SK-N-SH treated with all-trans-retinoic acid at 6 μM for 48 hours (cell line): ENCODE results near the gene TRIL.

Experiments used
- ARNTL ChIP-seq: fragments of 450-650 bp; formaldehyde crosslinking; IDR thresholded peaks from 2 replicates; pipeline ENCODE4 v1.5.0; 2020; ENCODE audit warnings: low read depth, mild to moderate bottlenecking, moderate library complexity, borderline replicate concordance
- BACH2 ChIP-seq: fragments of 250-450 bp; sonication (Bioruptor Pico); IDR thresholded peaks from 2 replicates; pipeline ENCODE4 v1.9.0; 2021; ENCODE audit warnings: mild to moderate bottlenecking, borderline replicate concordance
- CREB5 ChIP-seq: fragments of 250-450 bp; sonication (Bioruptor Pico); IDR thresholded peaks from 2 replicates; pipeline ENCODE4 v1.5.1; 2020; ENCODE audit warnings: low read depth, mild to moderate bottlenecking, moderate library complexity
- GLIS3 ChIP-seq: fragments of 250-450 bp; sonication (Bioruptor Pico); IDR thresholded peaks from 2 replicates; pipeline ENCODE4 v1.5.0; 2020; ENCODE audit warnings: mild to moderate bottlenecking, moderate library complexity
- ISL1 ChIP-seq: fragments of 250-450 bp; sonication (Bioruptor Pico); IDR thresholded peaks from 2 replicates; pipeline ENCODE4 v2.1.2; 2022; ENCODE audit warnings: mild to moderate bottlenecking, moderate library complexity
- PATZ1 ChIP-seq: fragments of 250-450 bp; sonication (Bioruptor Pico); IDR thresholded peaks from 2 replicates; pipeline ENCODE4 v1.8.0; 2020; ENCODE audit warnings: mild to moderate bottlenecking, moderate library complexity, borderline replicate concordance
- PPARA ChIP-seq: fragments of 250-450 bp; sonication (Bioruptor Pico); IDR thresholded peaks from 2 replicates; pipeline ENCODE4 v1.5.0; 2020; ENCODE audit warnings: mild to moderate bottlenecking, borderline replicate concordance
- RARB ChIP-seq: fragments of 250-450 bp; sonication (Bioruptor Pico); IDR thresholded peaks from 2 replicates; pipeline ENCODE4 v1.8.0; 2021; ENCODE audit warnings: mild to moderate bottlenecking, moderate library complexity
- SNAI2 ChIP-seq: fragments of 250-450 bp; sonication (Bioruptor Pico); IDR thresholded peaks from 2 replicates; pipeline ENCODE4 v1.5.0; 2020; ENCODE audit warnings: mild to moderate bottlenecking, moderate library complexity
- TOX ChIP-seq: fragments of 250-450 bp; sonication (Bioruptor Pico); IDR thresholded peaks from 2 replicates; pipeline ENCODE4 v1.8.0; 2021; ENCODE audit warnings: mild to moderate bottlenecking, moderate library complexity, borderline replicate concordance
- ZFP30 ChIP-seq: fragments of 450-650 bp; formaldehyde crosslinking; IDR thresholded peaks from 2 replicates; pipeline ENCODE4 v1.5.0; 2022; ENCODE audit warnings: mild to moderate bottlenecking, moderate library complexity
- ZNF565 ChIP-seq: fragments of 450-650 bp; formaldehyde crosslinking; conservative IDR thresholded peaks from 2 replicates; pipeline ENCODE4 v1.5.0; 2020; ENCODE audit warnings: low read depth, mild to moderate bottlenecking, moderate library complexity
- TF ChIP-seq, protein P1 (sequence below): fragments of 250-450 bp; sonication (Bioruptor Pico); IDR thresholded peaks from 2 replicates; pipeline ENCODE4 v1.8.0; 2021; ENCODE audit warnings: low read depth, mild to moderate bottlenecking, moderate library complexity, borderline replicate concordance
- TF ChIP-seq, protein P2 (sequence below): fragments of 250-450 bp; sonication (Bioruptor Pico); IDR thresholded peaks from 2 replicates; pipeline ENCODE4 v1.5.1; 2021; ENCODE audit warnings: mild to moderate bottlenecking, moderate library complexity

DNA sequence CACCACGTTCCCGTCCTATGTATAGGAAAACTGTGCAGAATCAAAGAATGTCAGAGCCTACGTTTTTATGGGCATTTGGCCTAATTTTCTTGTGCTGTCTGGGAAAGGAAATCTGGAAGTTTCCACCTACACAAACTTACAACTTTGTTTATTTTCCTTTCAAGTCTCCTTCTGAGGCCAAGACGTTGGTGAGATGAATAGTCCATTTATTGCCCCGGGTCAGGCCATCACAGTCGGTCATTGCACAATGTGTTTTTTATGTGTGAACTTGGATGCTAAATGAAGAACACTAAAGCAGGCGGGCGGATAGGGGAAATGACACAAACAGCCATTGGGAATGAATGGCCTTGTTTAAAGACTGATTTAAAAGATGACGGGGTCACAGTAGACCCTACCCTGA is 38.6 kb downstream of the TRIL start:
- TF ChIP-seq BACH2 (CRISPR knock-in tag) (no peak), PPARA (no peak), RARB (CRISPR knock-in tag) (no peak), ISL1 (CRISPR knock-in tag) (no peak), GLIS3 (CRISPR knock-in tag) (no peak), PATZ1 (no peak), CREB5 (CRISPR knock-in tag) (no peak), SNAI2 (CRISPR knock-in tag) (no peak), ZFP30 (no peak), ZNF565 (CRISPR knock-in tag) (no peak), ARNTL (no peak), TOX (CRISPR knock-in tag) (no peak)
- TF ChIP-seq, protein P1, sequence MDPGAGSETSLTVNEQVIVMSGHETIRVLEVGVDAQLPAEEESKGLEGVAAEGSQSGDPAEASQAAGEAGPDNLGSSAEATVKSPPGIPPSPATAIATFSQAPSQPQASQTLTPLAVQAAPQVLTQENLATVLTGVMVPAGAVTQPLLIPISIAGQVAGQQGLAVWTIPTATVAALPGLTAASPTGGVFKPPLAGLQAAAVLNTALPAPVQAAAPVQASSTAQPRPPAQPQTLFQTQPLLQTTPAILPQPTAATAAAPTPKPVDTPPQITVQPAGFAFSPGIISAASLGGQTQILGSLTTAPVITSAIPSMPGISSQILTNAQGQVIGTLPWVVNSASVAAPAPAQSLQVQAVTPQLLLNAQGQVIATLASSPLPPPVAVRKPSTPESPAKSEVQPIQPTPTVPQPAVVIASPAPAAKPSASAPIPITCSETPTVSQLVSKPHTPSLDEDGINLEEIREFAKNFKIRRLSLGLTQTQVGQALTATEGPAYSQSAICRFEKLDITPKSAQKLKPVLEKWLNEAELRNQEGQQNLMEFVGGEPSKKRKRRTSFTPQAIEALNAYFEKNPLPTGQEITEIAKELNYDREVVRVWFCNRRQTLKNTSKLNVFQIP (CRISPR knock-in tag), result no peak
- TF ChIP-seq, protein P2, sequence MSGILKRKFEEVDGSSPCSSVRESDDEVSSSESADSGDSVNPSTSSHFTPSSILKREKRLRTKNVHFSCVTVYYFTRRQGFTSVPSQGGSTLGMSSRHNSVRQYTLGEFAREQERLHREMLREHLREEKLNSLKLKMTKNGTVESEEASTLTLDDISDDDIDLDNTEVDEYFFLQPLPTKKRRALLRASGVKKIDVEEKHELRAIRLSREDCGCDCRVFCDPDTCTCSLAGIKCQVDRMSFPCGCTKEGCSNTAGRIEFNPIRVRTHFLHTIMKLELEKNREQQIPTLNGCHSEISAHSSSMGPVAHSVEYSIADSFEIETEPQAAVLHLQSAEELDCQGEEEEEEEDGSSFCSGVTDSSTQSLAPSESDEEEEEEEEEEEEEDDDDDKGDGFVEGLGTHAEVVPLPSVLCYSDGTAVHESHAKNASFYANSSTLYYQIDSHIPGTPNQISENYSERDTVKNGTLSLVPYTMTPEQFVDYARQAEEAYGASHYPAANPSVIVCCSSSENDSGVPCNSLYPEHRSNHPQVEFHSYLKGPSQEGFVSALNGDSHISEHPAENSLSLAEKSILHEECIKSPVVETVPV, result no peak
